K562 (cell line): Measurements from ENCODE around the gene C6orf58. TPM values are rescaled to one million over a fixed set of nuclear protein-coding genes. Genes with fewer than 3 reads are reported as not detected.

ENCODE experiments used
- ATAC-seq: fragments of 200-7000 bp; cut with Tn5 transposase; 3 replicates; pipeline ENCODE4 v1.9.1; 2020; ENCODE audit warnings: moderate library complexity
- BruUV-seq: library from RNA; stranded (reverse); fragments of 400-500 nt; replicated peaks from 2 replicates; lab custom pipeline; 2021; lab: Mats Ljungman, UMichigan
- CTCF ChIA-PET: fragments of 300-600 bp; formaldehyde crosslinking; extraction: SDS; loops from one replicate; lab custom pipeline; 2021; ENCODE audit warnings: low intra/inter-chr PET ratio; lab: Yijun Ruan, JAX
- POLR2A ChIA-PET: fragments of 300-600, 350-650 bp; sonication (Branson Sonifier 250); formaldehyde crosslinking; extraction: SDS; loops from one replicate; lab custom pipeline; 2021; ENCODE audit warnings: antibody characterized with exemption, inconsistent platforms; lab: Yijun Ruan, JAX
- DNase-seq, 4 experiments: peaks; one replicate each; pipeline versions ENCODE4 v3.0.0 to v3.0.0-alpha.2; 2011 to 2018; ENCODE audit warnings: low spot score in 3 of 4, mixed read lengths in 3 of 4; ENCODE audit errors: extremely low read depth in 1 of 4
- FAIRE-seq: peaks from 2 replicates; lab custom pipeline; 2011; peaks lifted over from hg19 to GRCh38; lab: Jason Lieb, UNC
- H2AFZ ChIP-seq: 2 replicates; pipeline ENCODE4 v1.6.0; 2011; ENCODE audit warnings: low read depth, low read length, control low read depth, inconsistent platforms
- H3K27ac ChIP-seq: fragments of 200-600 bp; 3 replicates; pipeline ENCODE4 v1.8.0; 2011; ENCODE audit warnings: low read depth, mild to moderate bottlenecking, control low read depth, inconsistent platforms, low read length, moderate library complexity, mixed read lengths; ENCODE audit errors: extremely low read depth
- H3K27me3 ChIP-seq, 2 experiments: fragments of 300-600 bp in 1 of 2; 2 replicates in 1 of 2; 3 replicates in 1 of 2; pipeline versions ENCODE4 v1.6.0 to v1.8.0; 2011; ENCODE audit warnings: inconsistent platforms in 2 of 2, low read length in 2 of 2, mild to moderate bottlenecking in 1 of 2, mixed read lengths in 1 of 2, moderate library complexity in 1 of 2; ENCODE audit not compliant: control insufficient read depth in 2 of 2, insufficient read depth in 2 of 2
- H3K36me3 ChIP-seq: fragments of 300-600 bp; 3 replicates; pipeline ENCODE4 v1.8.0; 2011; ENCODE audit warnings: mild to moderate bottlenecking, low read length, inconsistent platforms; ENCODE audit not compliant: control insufficient read depth, insufficient read depth
- H3K4me1 ChIP-seq, 2 experiments: fragments of 200-600 bp in 1 of 2; replicated peaks in 1 of 2; 2 replicates in 1 of 2; 3 replicates in 1 of 2; pipeline versions ENCODE4 v1.5.1 to v1.8.0; 2011; ENCODE audit warnings: inconsistent platforms in 2 of 2, low read length in 2 of 2, mild to moderate bottlenecking in 1 of 2, mixed read lengths in 1 of 2, moderate library complexity in 1 of 2; ENCODE audit not compliant: control insufficient read depth in 2 of 2, insufficient read depth in 2 of 2
- H3K4me2 ChIP-seq: 2 replicates; pipeline ENCODE4 v1.6.1; 2011; ENCODE audit warnings: low read length, control low read depth, inconsistent platforms, mixed read lengths; ENCODE audit not compliant: insufficient read depth
- H3K4me3 ChIP-seq: fragments of 200-600 bp; sonication (generic), shearing (Covaris generic); 2 replicates; pipeline ENCODE4 v1.5.1; 2016; ENCODE audit warnings: control low read depth, inconsistent platforms
- H3K79me2 ChIP-seq: fragments of 200-600 bp; 3 replicates; pipeline ENCODE4 v1.8.0; 2011; ENCODE audit warnings: low read length, inconsistent platforms; ENCODE audit not compliant: control insufficient read depth, insufficient read depth
- H3K9ac ChIP-seq, 2 experiments: 2 replicates each; pipeline versions ENCODE4 v1.6.0 to v1.6.1; 2011; ENCODE audit warnings: low read depth in 2 of 2, low read length in 2 of 2, control low read depth in 1 of 2, inconsistent platforms in 1 of 2, mild to moderate bottlenecking in 1 of 2, mixed read lengths in 1 of 2; ENCODE audit not compliant: insufficient read depth in 1 of 2
- H3K9me1 ChIP-seq: one replicate; pipeline ENCODE4 v1.6.0; 2011; ENCODE audit warnings: inconsistent platforms, mild to moderate bottlenecking, low read length, moderate library complexity; ENCODE audit not compliant: control insufficient read depth, insufficient read depth
- H3K9me3 ChIP-seq: replicated peaks from 2 replicates; pipeline ENCODE4 v1.5.1; 2011; ENCODE audit warnings: low read depth, low read length, inconsistent platforms; ENCODE audit not compliant: control insufficient read depth, insufficient read depth
- H4K20me1 ChIP-seq: replicated peaks from 2 replicates; pipeline ENCODE4 v1.6.1; 2011; ENCODE audit warnings: low read length, inconsistent platforms, mixed read lengths; ENCODE audit not compliant: control insufficient read depth, insufficient read depth
- TCF7L2 ChIP-seq: fragments of 150-350 bp; IDR thresholded peaks from 2 replicates; pipeline ENCODE4 v1.6.1; 2016; ENCODE audit warnings: low read depth, mild to moderate bottlenecking, low read length, moderate library complexity
- TOE1 ChIP-seq, 2 experiments: fragments of 450-650 bp in 1 of 2; sonication (generic) in 1 of 2; formaldehyde crosslinking in 1 of 2; IDR thresholded peaks; 2 replicates each; pipeline versions ENCODE4 v1.7.1 to v1.8.0; 2016 to 2022; ENCODE audit warnings: borderline replicate concordance in 2 of 2, mild to moderate bottlenecking in 2 of 2, antibody characterized with exemption in 1 of 2, inconsistent platforms in 1 of 2, low read depth in 1 of 2, missing genetic modification reagents in 1 of 2, moderate library complexity in 1 of 2
- ZBTB1 ChIP-seq: sonication (generic); formaldehyde crosslinking; IDR thresholded peaks from 2 replicates; pipeline ENCODE4 v1.8.1; 2023; ENCODE audit warnings: missing genetic modification reagents, low read depth, mild to moderate bottlenecking, borderline replicate concordance
- ZBTB17 ChIP-seq: fragments of 450-650 bp; formaldehyde crosslinking; IDR thresholded peaks from 2 replicates; pipeline ENCODE4 v1.4.0; 2020; ENCODE audit warnings: mild to moderate bottlenecking
- ZFX ChIP-seq: sonication (generic); formaldehyde crosslinking; IDR thresholded peaks from 2 replicates; pipeline ENCODE4 v1.8.0; 2022; ENCODE audit warnings: mild to moderate bottlenecking, missing genetic modification reagents, moderate library complexity
- ZNF239 ChIP-seq: fragments of 250-450 bp; sonication (Bioruptor Pico); IDR thresholded peaks from 2 replicates; pipeline ENCODE4 v1.4.0; 2020; ENCODE audit warnings: mild to moderate bottlenecking
- ZNF668 ChIP-seq: fragments of 250-450 bp; sonication (Bioruptor Pico); IDR thresholded peaks from 2 replicates; pipeline ENCODE4 v1.8.0; 2022; ENCODE audit warnings: mild to moderate bottlenecking, inconsistent platforms
- ZSCAN29 ChIP-seq: fragments of 450-650 bp; IDR thresholded peaks from 2 replicates; pipeline ENCODE4 v1.6.1; 2017
- WGBS: fragments of 100-300 bp; shearing (Covaris generic); methylation state at CpG from one replicate; pipeline ENCODE4 v1.1.6; 2016; ENCODE audit warnings: low coverage, mixed read lengths; ENCODE audit not compliant: insufficient coverage; ENCODE audit errors: missing lambda C conversion rate; 5-methylcytosine and 5-hydroxymethylcytosine counted together
- in situ Hi-C: fragments of 300-500 bp; cut with MboI; formaldehyde crosslinking; loops from 4 replicates; pipeline ENCODE4 v1.15.0; 2018; ENCODE audit warnings: inconsistent platforms, mixed read lengths
- intact Hi-C: fragments of 100-400 bp; cut with micrococcal nuclease; formaldehyde crosslinking; loops from 2 replicates; pipeline ENCODE4 v1.14.2; 2022
- polyA plus RNA-seq, 8 experiments: library from polyadenylated mRNA; depleted of rRNA in 4 of 8; stranded (reverse) in 5 of 8; unstranded in 3 of 8; fragments of >200 nt; fragmentation: Nextera tagmentation in 2 of 8; fragmentation: Illumina TruSeq in 1 of 8; extraction: Ambion mirVana in 2 of 8; extraction: Trizol in 1 of 8; gene quantifications; 2 replicates each; pipeline versions ENCODE4 v1.2.1 to v1.2.3, GENCODE V29; 2011 to 2014; ENCODE audit warnings: inconsistent platforms in 1 of 8, missing spikeins in 1 of 8
- total RNA-seq, 7 experiments: library from RNA; depleted of rRNA in 6 of 7; stranded (reverse); fragments of >200 nt in 6 of 7; fragmentation: Illumina TruSeq in 2 of 7; extraction: Trizol in 2 of 7; gene quantifications; 2 replicates each; pipeline versions ENCODE4 v1.2.1 to v1.2.3, GENCODE V29; 2011 to 2021; ENCODE audit warnings: low replicate concordance in 1 of 7

C6orf58 gene
- total and polyA plus RNA-seq, 9 of the 15 experiments (the other 6 are each of a cell fraction or from before 2014, with no cell fraction given), result 0.04 TPM; not detected in 8

DNA sequence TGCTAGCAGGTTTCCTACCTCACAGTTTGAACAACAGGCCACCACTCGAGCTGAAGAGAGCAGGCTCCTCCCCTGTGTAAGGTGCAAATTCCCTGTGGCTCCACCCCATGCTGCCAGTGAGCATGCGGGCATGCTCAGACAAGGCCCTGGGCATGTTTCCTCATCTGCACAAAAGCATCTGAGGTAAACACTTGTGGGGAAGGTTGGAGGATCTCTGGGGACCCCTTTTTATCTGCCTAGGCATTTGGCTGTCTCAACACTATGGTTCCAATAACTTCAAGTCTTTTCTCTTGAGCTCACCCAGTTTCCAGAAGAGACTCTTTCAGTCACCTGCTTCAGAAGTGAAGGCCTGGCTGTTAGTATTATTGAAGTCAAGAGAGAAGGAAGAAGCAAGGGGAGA lies 9.4 kb downstream of the C6orf58 start (continued):
- TF ChIP-seq ZSCAN29 (no peak), ZFX (CRISPR knock-in tag) (no peak), TOE1 (IDR thresholded peaks at IDR 0.05; ENCODE audit: borderline replicate concordance) (no peak), TOE1 (CRISPR knock-in tag; IDR thresholded peaks at IDR 0.05; ENCODE audit: borderline replicate concordance, low read depth) (no peak), ZBTB1 (CRISPR knock-in tag) (no peak), ZNF239 (CRISPR knock-in tag) (no peak), TCF7L2 (no peak)

- 3% methylated on average over 2 of the region's 2 CpGs for WGBS
- no peaks in the 10 kb centered on the region for H3K27me3 ChIP-seq
- in situ Hi-C loops (no loop called here), intact Hi-C loops (no loop called here)
- no peak overlapping the region for H3K4me3 ChIP-seq
- H3K79me2 ChIP-seq, result no peaks in the 10 kb centered on the region
- H3K27ac ChIP-seq, result no peak overlapping the region
- BruUV-seq, result no TSS peak
- H3K9me1 ChIP-seq, result no peaks in the 10 kb centered on the region
- no peaks in the 10 kb centered on the region for H3K4me1 ChIP-seq
- no peak for DNase-seq
- FAIRE-seq, result no peak
- H3K9me3 ChIP-seq, result no peaks in the 10 kb centered on the region
- H2AFZ ChIP-seq, result no peak overlapping the region
- no peak overlapping the region for H3K9ac ChIP-seq
- TF ChIP-seq ZBTB17 (CRISPR knock-in tag), result no peak
- TF ChIP-seq ZNF668, result no peak
- no peaks in the 10 kb centered on the region for H3K36me3 ChIP-seq
- H3K4me2 ChIP-seq, result no peak overlapping the region
- POLR2A ChIA-PET, result no interaction called here
- no peak for ATAC-seq
- CTCF ChIA-PET, result no interaction called here
- no peaks in the 10 kb centered on the region for H4K20me1 ChIP-seq
Measured at GRCh38 chr6:127587875-127588274, 10.9 kb downstream of the C6orf58 start.
